Keratinocyte (primary cell): Measurements from ENCODE around the gene FANCC.

Experiments
- EZH2 ChIP-seq: IDR thresholded peaks from one replicate; pipeline ENCODE4 v1.6.1; 2012; ENCODE audit warnings: inconsistent platforms, mild to moderate bottlenecking, low read length, moderate library complexity
- TF ChIP-seq, protein P1 (sequence below), 3 experiments: IDR thresholded peaks in 1 of 3; conservative IDR thresholded peaks in 1 of 3; optimal IDR thresholded peaks in 1 of 3; 2 replicates in 2 of 3; 3 replicates in 1 of 3; pipeline versions ENCODE3 to v1.5.1; 2011; ENCODE audit warnings: low read length in 3 of 3, mild to moderate bottlenecking in 3 of 3, moderate library complexity in 2 of 3, control low read depth in 1 of 3, inconsistent platforms in 1 of 3; ENCODE audit not compliant: insufficient read depth in 2 of 3; ENCODE audit errors: extremely low read depth in 1 of 3

DNA sequence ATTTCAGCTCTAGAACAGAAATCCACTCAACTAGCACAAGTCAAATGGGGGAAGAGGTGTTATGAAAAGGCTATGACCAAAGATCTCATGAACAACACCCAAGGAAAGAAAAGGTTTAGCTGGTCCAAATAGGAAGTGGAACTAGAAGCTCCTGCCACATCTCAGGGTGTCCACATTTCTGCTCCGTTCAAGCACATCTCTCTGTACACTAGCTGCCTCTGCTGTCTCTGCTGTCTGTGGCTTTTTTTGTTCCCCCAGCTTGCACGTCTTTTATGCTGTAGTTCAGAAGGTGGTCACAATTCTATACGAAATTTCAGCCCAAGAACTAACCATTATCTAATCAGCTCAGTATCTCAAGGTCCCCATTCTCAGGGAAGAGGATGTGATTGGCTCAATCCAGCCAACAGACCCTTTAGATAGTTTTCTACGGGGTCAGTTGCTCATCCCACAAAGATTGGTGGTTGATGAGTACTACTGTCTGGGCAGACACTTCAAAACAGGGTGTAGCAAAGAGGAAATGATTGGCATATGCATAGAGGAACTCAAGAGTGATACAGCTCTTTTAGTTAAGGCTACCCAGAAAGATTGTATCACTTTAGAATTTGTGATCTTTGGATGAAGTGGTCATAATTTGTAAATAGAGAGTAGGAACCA lies 44.0 kb downstream of the FANCC start:
- no peak for TF ChIP-seq EZH2
- TF ChIP-seq, protein P1, sequence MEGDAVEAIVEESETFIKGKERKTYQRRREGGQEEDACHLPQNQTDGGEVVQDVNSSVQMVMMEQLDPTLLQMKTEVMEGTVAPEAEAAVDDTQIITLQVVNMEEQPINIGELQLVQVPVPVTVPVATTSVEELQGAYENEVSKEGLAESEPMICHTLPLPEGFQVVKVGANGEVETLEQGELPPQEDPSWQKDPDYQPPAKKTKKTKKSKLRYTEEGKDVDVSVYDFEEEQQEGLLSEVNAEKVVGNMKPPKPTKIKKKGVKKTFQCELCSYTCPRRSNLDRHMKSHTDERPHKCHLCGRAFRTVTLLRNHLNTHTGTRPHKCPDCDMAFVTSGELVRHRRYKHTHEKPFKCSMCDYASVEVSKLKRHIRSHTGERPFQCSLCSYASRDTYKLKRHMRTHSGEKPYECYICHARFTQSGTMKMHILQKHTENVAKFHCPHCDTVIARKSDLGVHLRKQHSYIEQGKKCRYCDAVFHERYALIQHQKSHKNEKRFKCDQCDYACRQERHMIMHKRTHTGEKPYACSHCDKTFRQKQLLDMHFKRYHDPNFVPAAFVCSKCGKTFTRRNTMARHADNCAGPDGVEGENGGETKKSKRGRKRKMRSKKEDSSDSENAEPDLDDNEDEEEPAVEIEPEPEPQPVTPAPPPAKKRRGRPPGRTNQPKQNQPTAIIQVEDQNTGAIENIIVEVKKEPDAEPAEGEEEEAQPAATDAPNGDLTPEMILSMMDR (optimal IDR thresholded peaks at IDR 0.05 in 1 of 3, IDR thresholded peaks at IDR 0.05 in 1 of 3, conservative IDR thresholded peaks at IDR 0.05 in 1 of 3; ENCODE audit: extremely low read depth in 1 of 3, insufficient read depth in 2 of 3, low read length in 3 of 3) = no peak
